Measurements from ENCODE around the gene SGTA. TPM values are rescaled to one million over a fixed set of nuclear protein-coding genes. Genes with fewer than 3 reads are reported as not detected.
"Not testable (repeated sequence)": the region's sequence is repeated elsewhere in the genome, so short reads cannot be mapped to it uniquely, and the experiment has no call there.

The SGTA gene, protein sequence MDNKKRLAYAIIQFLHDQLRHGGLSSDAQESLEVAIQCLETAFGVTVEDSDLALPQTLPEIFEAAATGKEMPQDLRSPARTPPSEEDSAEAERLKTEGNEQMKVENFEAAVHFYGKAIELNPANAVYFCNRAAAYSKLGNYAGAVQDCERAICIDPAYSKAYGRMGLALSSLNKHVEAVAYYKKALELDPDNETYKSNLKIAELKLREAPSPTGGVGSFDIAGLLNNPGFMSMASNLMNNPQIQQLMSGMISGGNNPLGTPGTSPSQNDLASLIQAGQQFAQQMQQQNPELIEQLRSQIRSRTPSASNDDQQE
- total RNA-seq, result 25.6 TPM

GRCh38 chr19:2782936-2783780, at the start of gene SGTA:
SGTA (minus strand) TSS chr19:2783273; CDS start chr19:2769068, 14,205 bp downstream.
- Histone ChIP-seq H3K4me3 (ENCODE audit: low read length in 3 of 3) (peak within 1 kb of the TSS; percentile 80 to 98 (median 97)), H3K27me3 (ENCODE audit: control insufficient read depth in 3 of 3, insufficient read depth in 3 of 3, low read length in 3 of 3) (no peaks in the 10 kb centered on the region), H3K9ac (ENCODE audit: low read depth in 1 of 3, low read length in 3 of 3) (peak within 1 kb of the TSS; percentile 96 to 100 (median 99)), H3K36me3 (ENCODE audit: control insufficient read depth in 3 of 3, insufficient read depth in 3 of 3, low read length in 3 of 3) (no peaks in the 10 kb centered on the region), H3K27ac (ENCODE audit: low read depth, low read length) (peak within 1 kb of the TSS; percentile 97), H3K9me3 (ENCODE audit: control insufficient read depth in 3 of 3, low read length in 3 of 3) (no peaks in the 10 kb centered on the region), H3K4me1 (ENCODE audit: control insufficient read depth in 3 of 3, insufficient read depth in 3 of 3, low read length in 3 of 3) (peaks cover 50 to 67% (median 58%) of the 10 kb centered on the region in 3 donors)

GRCh38 chr19:2827840-2828489, 44.9 kb upstream of the SGTA start:
- H3K27ac ChIP-seq (ENCODE audit: low read depth, low read length), result no peak overlapping the region
- peaks cover 33 to 46% (median 37%) of the 10 kb centered on the region in 3 donors for H3K36me3 ChIP-seq (ENCODE audit: control insufficient read depth in 3 of 3, insufficient read depth in 3 of 3, low read length in 3 of 3)
- no peak overlapping the region for H3K9ac ChIP-seq (ENCODE audit: low read depth in 1 of 3, low read length in 3 of 3)
- peaks cover 0 to 8% (median 7%) of the 10 kb centered on the region in 3 donors for H3K9me3 ChIP-seq (ENCODE audit: control insufficient read depth in 3 of 3, low read length in 3 of 3)
- no peaks in the 10 kb centered on the region for H3K4me1 ChIP-seq (ENCODE audit: control insufficient read depth in 3 of 3, insufficient read depth in 3 of 3, low read length in 3 of 3)
- H3K4me3 ChIP-seq (ENCODE audit: low read length in 3 of 3), result no peak overlapping the region
- H3K27me3 ChIP-seq (ENCODE audit: control insufficient read depth in 3 of 3, insufficient read depth in 3 of 3, low read length in 3 of 3), result no peaks in the 10 kb centered on the region

DNA sequence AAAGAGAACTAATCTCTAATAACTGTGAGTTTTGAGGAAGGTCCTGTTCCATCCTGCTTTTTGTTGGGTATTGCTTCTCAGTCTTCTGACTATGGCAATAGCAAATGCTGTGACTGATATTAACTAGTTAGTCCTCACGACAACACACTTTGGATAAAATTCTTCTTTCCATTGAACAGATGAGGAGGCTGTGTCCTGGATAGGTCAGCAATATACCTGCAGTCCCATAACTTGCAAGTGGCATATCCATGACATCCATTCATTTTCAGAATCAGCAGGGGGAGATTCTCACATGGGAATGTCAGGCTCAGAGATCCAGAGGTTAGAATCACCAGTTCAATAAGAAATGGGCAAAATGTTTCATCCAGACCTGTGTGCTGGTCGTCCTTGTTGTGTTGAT, 43.9 kb upstream of the SGTA start:
- no peaks in the 10 kb centered on the region for H3K4me1 ChIP-seq (ENCODE audit: control insufficient read depth in 3 of 3, insufficient read depth in 3 of 3, low read length in 3 of 3)
- no peak overlapping the region for H3K9ac ChIP-seq (ENCODE audit: low read depth in 1 of 3, low read length in 3 of 3)
- H3K4me3 ChIP-seq (ENCODE audit: low read length in 3 of 3), result no peak overlapping the region
- peaks cover 0 to 2% (median 0%) of the 10 kb centered on the region in 3 donors for H3K9me3 ChIP-seq (ENCODE audit: control insufficient read depth in 3 of 3, low read length in 3 of 3)
- H3K27me3 ChIP-seq (ENCODE audit: control insufficient read depth in 3 of 3, insufficient read depth in 3 of 3, low read length in 3 of 3), result no peaks in the 10 kb centered on the region
- H3K36me3 ChIP-seq (ENCODE audit: control insufficient read depth in 3 of 3, insufficient read depth in 3 of 3, low read length in 3 of 3), result peaks cover 25 to 42% (median 28%) of the 10 kb centered on the region in 3 donors
- H3K27ac ChIP-seq (ENCODE audit: low read depth, low read length), result no peak overlapping the region

- peaks cover 6 to 8% (median 8%) of the 10 kb centered on the region in 3 donors for H3K4me1 ChIP-seq (ENCODE audit: control insufficient read depth in 3 of 3, insufficient read depth in 3 of 3, low read length in 3 of 3)
- no peaks in the 10 kb centered on the region for H3K27me3 ChIP-seq (ENCODE audit: control insufficient read depth in 3 of 3, insufficient read depth in 3 of 3, low read length in 3 of 3)
- no peak overlapping the region for H3K27ac ChIP-seq (ENCODE audit: low read depth, low read length)
- H3K9ac ChIP-seq (ENCODE audit: low read depth in 1 of 3, low read length in 3 of 3), result no peak overlapping the region
- peaks cover 21 to 39% (median 26%) of the 10 kb centered on the region in 3 donors for H3K36me3 ChIP-seq (ENCODE audit: control insufficient read depth in 3 of 3, insufficient read depth in 3 of 3, low read length in 3 of 3)
- peaks cover 0 to 2% (median 0%) of the 10 kb centered on the region in 3 donors for H3K9me3 ChIP-seq (ENCODE audit: control insufficient read depth in 3 of 3, low read length in 3 of 3)
- no peak overlapping the region for H3K4me3 ChIP-seq (ENCODE audit: low read length in 3 of 3)
Observed at GRCh38 chr19:2824129-2824528, 41.1 kb upstream of the SGTA start.

DNA sequence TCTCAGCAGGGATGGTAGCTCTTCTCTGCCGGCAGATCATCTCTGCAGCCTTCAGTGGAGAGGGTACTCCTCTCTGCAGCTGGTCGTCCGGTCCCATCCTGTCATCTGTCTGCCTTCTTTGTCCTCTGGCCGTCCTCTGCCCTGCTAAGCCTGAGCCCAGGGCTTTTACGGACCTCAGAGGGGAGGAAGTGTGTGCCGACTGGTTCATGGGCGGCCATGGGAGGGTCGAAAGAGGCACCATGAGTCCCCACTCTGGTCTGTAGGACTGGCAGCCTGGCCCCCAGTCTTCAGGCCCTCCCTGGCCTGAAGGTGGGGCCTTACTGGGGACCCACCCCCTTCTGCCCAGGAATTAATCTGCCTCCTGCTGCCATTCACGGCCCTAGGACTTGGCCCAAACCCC, 40.6 kb upstream of the SGTA start:
- H3K36me3 ChIP-seq (ENCODE audit: control insufficient read depth in 3 of 3, insufficient read depth in 3 of 3, low read length in 3 of 3), result peaks cover 18 to 36% (median 25%) of the 10 kb centered on the region in 3 donors

DNA sequence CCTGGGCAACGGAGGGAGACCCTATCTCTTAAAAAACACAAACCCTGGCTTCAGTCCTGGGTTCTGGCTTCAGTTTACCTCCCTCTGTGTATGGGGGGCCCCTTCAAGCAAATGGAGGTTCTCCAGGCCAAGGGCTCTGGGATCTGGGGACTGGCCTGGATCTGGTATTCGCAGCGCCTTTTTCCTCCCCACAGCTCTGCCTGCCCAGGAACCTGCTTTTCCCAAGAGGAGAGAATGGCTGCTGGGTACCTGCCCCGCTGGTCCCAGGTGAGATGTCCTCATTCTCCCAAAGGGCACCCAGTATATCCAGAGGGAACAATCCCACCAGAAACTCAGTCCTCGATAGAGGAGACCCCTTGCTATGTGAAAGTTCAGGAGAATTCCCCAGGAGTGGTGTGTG, 39.8 kb upstream of the SGTA start:
- Histone ChIP-seq H3K4me3 (ENCODE audit: low read length in 3 of 3) (no peak overlapping the region), H3K36me3 (ENCODE audit: control insufficient read depth in 3 of 3, insufficient read depth in 3 of 3, low read length in 3 of 3) (peaks cover 11 to 29% (median 18%) of the 10 kb centered on the region in 3 donors), H3K27ac (ENCODE audit: low read depth, low read length) (no peak overlapping the region), H3K4me1 (ENCODE audit: control insufficient read depth in 3 of 3, insufficient read depth in 3 of 3, low read length in 3 of 3) (peaks cover 6 to 8% (median 8%) of the 10 kb centered on the region in 3 donors), H3K9ac (ENCODE audit: low read depth in 1 of 3, low read length in 3 of 3) (no peak overlapping the region), H3K27me3 (ENCODE audit: control insufficient read depth in 3 of 3, insufficient read depth in 3 of 3, low read length in 3 of 3) (no peaks in the 10 kb centered on the region), H3K9me3 (ENCODE audit: control insufficient read depth in 3 of 3, low read length in 3 of 3) (no peaks in the 10 kb centered on the region)

More for the DNA sequence above, 40.6 kb upstream of the SGTA start:
- peaks cover 0 to 1% (median 0%) of the 10 kb centered on the region in 3 donors for H3K9me3 ChIP-seq (ENCODE audit: control insufficient read depth in 3 of 3, low read length in 3 of 3)
- no peak overlapping the region for H3K9ac ChIP-seq (ENCODE audit: low read depth in 1 of 3, low read length in 3 of 3)
- H3K27ac ChIP-seq (ENCODE audit: low read depth, low read length), result no peak overlapping the region
- H3K27me3 ChIP-seq (ENCODE audit: control insufficient read depth in 3 of 3, insufficient read depth in 3 of 3, low read length in 3 of 3), result no peaks in the 10 kb centered on the region
- peaks cover 6 to 8% (median 8%) of the 10 kb centered on the region in 3 donors for H3K4me1 ChIP-seq (ENCODE audit: control insufficient read depth in 3 of 3, insufficient read depth in 3 of 3, low read length in 3 of 3)
- no peak overlapping the region for H3K4me3 ChIP-seq (ENCODE audit: low read length in 3 of 3)

DNA sequence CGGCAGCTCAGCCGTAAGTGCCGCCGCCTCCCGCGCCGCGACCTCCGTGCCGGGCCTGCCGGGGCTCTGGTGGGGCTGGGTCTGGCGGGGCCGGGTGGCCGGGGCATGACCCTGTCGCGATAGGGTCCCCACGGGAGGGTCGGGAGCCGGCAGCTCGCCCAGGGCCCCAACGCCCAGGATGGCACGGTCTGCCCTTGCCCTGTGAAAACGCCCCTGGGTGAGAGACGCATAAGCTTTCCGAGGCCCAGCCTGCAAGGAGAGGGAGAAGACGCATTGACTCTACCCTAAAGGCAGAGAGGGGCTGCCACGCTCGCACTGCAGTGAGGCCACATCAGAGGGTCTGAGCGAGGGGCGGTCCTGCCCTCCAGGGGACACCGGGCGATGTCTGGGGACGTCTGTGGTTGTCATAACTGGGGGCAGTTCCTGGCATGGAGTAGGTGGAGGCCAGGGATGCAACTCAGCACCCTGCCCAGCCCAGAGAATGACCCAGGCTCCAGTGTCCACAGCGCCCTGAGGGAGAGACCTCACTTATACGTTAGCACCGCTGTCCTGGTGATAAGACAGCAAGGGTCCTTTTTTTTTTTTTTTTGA, 37.1 kb upstream of the SGTA start:
- Histone ChIP-seq H3K27me3 (ENCODE audit: control insufficient read depth in 3 of 3, insufficient read depth in 3 of 3, low read length in 3 of 3) (no peaks in the 10 kb centered on the region), H3K9ac (ENCODE audit: low read depth in 1 of 3, low read length in 3 of 3) (peak overlapping the region; percentile 72 to 88 (median 82)), H3K4me3 (ENCODE audit: low read length in 3 of 3) (peak overlapping the region; percentile 86 to 90 (median 88)), H3K36me3 (ENCODE audit: control insufficient read depth in 3 of 3, insufficient read depth in 3 of 3, low read length in 3 of 3) (peaks cover 2 to 17% (median 7%) of the 10 kb centered on the region in 3 donors), H3K9me3 (ENCODE audit: control insufficient read depth in 3 of 3, low read length in 3 of 3) (no peaks in the 10 kb centered on the region), H3K27ac (ENCODE audit: low read depth, low read length) (no peak overlapping the region), H3K4me1 (ENCODE audit: control insufficient read depth in 3 of 3, insufficient read depth in 3 of 3, low read length in 3 of 3) (peaks cover 6 to 8% (median 8%) of the 10 kb centered on the region in 3 donors)

DNA sequence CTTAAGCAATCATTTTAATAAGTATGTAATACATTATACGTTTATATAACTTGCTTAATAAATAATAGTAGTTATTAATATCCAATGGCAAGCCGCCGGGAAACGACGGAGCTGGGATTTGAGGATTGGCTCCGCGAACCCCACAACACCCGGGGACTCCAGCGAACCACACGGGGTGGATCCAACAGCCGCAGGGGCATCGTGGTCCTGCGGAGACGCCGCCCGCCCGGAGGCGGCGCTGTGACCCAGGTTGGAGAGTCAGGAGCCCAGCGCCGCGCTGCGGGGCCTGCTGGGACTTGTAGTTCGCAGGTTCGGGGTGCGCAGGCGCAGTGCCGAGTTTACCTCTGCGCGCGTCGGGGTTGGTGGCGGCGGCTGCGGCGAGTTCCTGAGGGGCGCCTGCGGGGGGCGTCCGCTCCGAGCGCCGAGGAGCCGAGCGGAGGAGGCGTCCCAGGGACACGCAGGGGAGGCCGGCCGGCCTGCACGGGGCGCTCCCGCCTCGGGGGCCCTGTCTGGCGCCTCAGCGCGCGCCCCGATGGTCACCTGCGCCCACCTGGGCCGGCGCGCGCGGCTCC, 36.6 kb upstream of the SGTA start, which contains the start of gene ZNF554:
Gene ZNF554, plus strand, starts transcription at position 329 of the 572 bp plus-strand sequence. Its CDS starts 204 bp downstream, at position 533.
- Histone ChIP-seq H3K36me3 (ENCODE audit: control insufficient read depth in 3 of 3, insufficient read depth in 3 of 3, low read length in 3 of 3) (peaks cover 0 to 16% (median 7%) of the 10 kb centered on the region in 3 donors), H3K9me3 (ENCODE audit: control insufficient read depth in 3 of 3, low read length in 3 of 3) (no peaks in the 10 kb centered on the region), H3K4me1 (ENCODE audit: control insufficient read depth in 3 of 3, insufficient read depth in 3 of 3, low read length in 3 of 3) (peaks cover 6 to 8% (median 8%) of the 10 kb centered on the region in 3 donors), H3K4me3 (ENCODE audit: low read length in 3 of 3) (peak within 1 kb of the TSS; percentile 86 to 90 (median 88)), H3K27ac (ENCODE audit: low read depth, low read length) (no peak within 1 kb of the TSS), H3K9ac (ENCODE audit: low read depth in 1 of 3, low read length in 3 of 3) (peak within 1 kb of the TSS; percentile 72 to 88 (median 82)), H3K27me3 (ENCODE audit: control insufficient read depth in 3 of 3, insufficient read depth in 3 of 3, low read length in 3 of 3) (no peaks in the 10 kb centered on the region)

GRCh38 chr19:2817237-2817829, 34.3 kb upstream of the SGTA start:
- not testable (repeated sequence) for H3K9ac ChIP-seq (ENCODE audit: low read depth in 1 of 3, low read length in 3 of 3); H3K4me3 ChIP-seq (ENCODE audit: low read length in 3 of 3); H3K27me3 ChIP-seq (ENCODE audit: control insufficient read depth in 3 of 3, insufficient read depth in 3 of 3, low read length in 3 of 3); H3K27ac ChIP-seq (ENCODE audit: low read depth, low read length); H3K4me1 ChIP-seq (ENCODE audit: control insufficient read depth in 3 of 3, insufficient read depth in 3 of 3, low read length in 3 of 3); H3K36me3 ChIP-seq (ENCODE audit: control insufficient read depth in 3 of 3, insufficient read depth in 3 of 3, low read length in 3 of 3); H3K9me3 ChIP-seq (ENCODE audit: control insufficient read depth in 3 of 3, low read length in 3 of 3)
